ENCODE data around the gene ITPK1.
A peak's percentile ranks its signal among the peaks of the same experiment; 100 is the strongest.

Gene ITPK1

DNA sequence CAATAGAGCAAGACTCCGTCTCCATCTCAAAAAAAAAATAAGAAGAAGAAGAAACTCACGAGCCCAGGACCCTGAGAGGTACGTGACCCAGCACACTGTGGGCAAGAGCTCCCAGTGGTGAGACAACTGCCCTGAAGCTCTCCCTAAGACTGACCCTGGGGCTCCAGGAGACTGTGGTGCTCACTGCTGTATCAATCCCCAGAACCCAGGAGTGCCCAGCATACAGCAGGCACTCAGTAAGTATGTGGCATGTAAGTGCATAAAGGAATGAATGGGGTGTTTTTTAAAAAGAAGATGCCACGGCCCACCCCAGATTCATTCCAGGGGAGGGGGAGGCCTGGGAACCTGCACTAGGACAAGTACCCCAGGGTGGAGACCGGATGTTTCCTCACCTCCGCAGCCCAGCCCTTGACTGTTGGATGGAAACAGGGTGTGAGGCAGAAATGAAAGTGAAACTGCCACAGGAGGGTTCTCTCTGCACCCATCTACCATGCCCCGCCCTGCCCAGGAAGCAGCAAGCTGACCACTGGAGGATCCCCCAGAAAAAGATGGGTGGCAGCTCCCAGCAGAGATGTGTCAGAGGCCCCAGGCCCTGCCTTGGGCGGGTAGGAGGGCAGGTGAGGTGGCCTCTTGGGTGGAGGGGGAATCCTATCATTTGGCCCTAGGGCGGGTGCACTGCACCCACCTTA is 12.2 kb downstream of the ITPK1 start:
- DNase-seq, result peak; percentile 20 to 70

- DNase-seq, result no peak
Observed at GRCh38 chr14:93102141-93102540, 13.6 kb downstream of the ITPK1 start.

DNA sequence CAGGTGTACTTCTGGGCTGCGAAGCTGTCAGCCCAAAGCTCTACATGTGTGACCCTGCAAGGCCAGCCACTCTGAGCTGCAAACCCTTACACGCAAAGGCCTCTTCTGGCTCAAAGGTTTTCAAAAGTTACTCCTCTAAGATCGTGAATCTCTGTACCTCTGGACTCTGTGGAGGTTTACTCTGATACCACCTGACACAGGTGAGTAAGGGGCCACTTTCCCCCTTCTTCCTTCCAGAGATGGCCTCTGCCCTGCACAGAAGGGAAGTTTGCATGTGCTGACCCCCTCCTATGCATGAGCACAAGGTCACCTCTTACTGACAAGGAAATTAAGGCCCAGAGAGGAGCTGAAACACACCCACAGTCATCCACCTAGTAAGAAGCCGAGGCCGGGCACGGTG is 14.5 kb downstream of the ITPK1 start:
- DNase-seq, result no peak

GRCh38 chr14:93100570-93100969 is 15.2 kb downstream of the ITPK1 start:
- DNase-seq, result no peak

DNA sequence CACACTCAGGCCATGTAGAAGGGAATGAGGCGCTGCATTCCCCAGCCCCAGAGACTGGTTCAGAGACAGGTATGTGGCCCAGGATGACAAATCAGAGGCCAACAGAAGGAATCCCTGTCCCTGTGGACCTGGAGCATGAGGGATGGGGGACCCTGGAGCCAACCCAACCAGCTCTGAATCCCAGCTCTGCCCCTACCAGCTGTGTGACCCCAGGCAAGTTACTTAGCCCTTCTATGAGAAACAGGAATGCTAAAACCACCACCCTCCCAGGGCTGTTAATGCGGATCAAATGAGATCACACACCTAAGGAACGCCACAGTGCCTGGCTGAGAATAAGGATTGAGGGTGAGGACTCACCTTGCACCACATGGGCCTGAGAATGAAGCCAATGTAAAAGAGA is 15.6 kb downstream of the ITPK1 start:
- no peak for DNase-seq

- DNase-seq, result no peak
Observed at GRCh38 chr14:93099643-93100042, 16.1 kb downstream of the ITPK1 start.

- no peak for DNase-seq
Observed at GRCh38 chr14:93099196-93099595, 16.5 kb downstream of the ITPK1 start.

DNA sequence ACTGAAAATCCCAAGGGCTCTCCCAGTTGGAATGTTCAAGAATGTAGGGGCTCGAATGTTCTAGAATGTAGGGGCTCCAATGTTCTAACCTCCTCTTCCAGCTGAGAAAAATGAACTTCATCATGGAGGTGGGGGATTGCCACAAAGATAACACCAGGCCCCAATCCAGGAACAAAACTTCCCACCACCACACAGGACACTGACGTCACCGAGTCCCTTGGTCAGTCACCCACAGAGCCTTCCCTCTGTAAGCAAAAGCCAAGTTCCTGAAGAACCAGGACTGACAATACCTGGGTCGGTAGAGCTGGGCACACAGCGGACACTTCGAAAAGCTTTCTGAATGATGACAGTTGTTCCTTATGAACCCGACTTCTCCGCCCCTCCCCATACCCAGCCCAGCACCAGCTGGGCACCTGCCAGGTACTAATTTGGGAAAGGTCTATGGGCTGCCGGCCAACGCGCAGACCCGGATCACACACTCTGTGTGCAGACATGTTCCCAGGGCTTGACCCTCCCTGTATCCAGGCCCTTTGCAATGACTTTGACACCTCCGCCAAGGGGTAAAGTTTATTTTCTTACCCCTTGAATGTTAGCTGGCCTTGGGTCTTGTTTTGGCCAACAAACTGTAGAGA is 18.9 kb downstream of the ITPK1 start:
- no peak for DNase-seq

DNA sequence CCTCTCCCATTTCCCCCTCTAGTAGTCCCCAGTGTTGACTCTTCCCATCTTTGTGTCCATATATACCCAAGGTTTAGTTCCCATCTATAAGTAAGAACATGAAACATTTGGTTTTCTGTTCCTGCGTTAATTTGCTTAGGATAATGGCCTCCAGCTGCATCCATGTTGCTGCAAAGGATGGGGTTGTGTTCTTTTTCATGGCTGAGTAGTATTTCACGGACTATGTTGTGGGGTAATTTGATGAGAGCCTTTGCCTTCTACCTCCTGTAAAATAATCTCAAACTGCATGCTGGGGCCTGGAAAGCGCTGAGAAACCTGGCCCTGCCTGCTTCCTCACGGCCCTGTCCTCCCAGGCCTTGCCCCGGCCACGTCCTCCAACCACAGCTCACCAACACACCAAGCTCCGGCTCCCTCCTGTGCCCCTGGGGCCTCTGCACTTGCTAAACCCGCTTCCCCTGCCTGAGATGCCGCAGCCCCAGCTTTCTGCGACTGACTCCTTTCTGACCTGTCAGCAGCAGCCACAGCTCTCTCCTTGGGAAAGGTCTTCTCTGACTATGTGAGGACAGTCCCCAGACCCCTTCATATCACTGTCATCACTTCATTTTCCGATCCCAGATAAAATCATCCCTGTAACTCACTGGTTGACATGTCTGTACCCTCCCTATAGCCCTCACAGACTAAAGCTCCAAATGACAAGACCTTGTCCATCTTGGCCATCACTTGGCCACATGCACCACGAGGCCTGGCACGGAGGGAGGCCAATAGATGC is 19.8 kb downstream of the ITPK1 start:
- DNase-seq, result no peak

DNA sequence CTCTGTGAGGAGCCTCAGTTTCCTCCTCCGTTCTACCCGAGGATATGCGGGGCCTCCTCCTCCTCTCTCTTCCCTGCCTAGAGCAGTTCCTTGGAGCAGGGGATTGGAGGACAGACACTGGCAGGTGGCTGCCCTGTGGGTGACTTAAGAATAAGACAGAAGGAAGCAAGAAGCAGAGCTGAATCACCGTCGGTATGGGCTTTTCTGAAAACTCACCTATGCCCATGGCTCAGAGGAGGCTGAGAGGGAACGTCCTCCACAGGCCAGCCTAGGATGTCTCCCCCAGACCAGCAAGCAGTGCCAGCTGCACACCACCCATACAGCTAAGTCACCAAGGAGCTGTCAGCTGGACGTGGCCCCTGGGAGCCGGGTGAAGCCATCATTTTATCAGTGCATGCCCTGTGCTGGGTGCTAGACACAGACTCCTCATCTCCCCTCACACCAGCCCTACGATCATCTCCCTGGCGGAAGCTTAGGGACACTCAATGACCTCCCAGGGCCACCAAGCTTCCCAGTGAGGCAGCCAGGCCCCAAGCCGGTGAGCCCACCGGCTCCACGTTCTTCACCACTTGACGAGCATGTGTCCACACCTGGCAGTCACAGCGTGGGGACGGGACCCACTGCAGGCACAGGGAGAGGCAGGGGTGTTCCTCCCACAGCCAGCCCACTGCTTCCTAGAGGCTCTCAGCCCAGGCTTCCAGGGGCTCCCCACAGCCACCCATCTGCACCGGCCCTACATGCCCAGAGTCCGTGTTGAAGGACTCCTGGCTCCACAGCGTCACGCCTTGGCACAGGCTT is 21.4 kb downstream of the ITPK1 start:
- DNase-seq, result no peak

- DNase-seq, result no peak
Observed at GRCh38 chr14:93092606-93093556, 22.8 kb downstream of the ITPK1 start.

DNA sequence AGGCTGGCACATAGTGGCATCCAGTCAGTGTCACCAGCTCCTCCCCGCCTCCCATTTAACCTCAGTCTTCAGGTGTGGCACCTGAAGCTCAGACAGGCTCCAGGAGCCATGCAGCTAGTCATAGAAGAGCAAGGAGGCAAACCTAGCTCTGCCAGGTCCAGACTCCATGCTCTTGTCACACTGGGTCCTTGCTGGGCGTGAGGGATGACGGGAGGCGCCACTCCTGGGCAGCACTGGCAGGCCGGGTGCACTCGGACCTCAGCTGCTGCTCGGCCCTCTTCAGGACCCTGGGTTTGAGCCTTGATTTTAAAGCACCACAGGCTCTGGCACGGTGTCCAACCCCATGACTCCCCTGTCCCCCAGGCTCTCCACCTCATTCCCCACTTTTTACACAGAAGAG is 24.1 kb downstream of the ITPK1 start:
- no peak for DNase-seq

- DNase-seq, result no peak
Observed at GRCh38 chr14:93090826-93091555, 24.7 kb downstream of the ITPK1 start.

DNA sequence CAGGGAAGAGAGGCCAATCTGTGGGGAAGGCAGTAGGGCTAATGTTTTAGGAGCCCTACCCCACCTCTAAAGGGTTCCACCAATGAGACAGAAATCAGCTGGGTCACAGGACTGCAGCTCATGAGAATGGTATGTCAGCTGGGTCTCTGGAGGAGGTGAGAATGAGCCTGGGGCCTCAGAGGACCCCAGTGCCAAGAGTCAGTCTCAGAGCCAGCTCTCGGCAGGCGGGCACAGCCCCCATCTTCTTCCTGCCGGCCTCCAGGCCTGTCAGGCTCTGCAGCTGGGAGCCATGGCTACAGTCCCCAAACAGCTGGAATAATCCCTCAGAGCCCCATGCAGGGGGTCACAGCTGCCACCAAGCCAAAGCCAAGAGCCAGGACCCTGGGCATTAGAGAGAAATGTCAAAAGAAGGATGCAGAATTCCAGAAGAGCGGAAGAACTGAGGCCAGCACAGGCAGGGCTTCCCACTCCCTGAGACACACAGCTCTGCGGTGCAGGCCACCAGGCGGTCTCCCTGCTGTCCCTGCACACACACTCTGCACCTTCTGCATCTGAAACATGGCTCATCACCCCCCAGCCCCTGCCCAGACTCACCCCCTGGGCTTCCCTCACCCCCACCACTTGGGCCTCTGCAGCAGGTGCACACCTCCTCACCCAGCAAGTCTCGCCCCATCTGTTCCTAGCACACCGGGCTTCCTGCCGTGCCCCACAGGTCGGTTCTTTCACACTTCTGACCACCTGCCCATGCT is 26.0 kb downstream of the ITPK1 start:
- DNase-seq, result no peak

DNA sequence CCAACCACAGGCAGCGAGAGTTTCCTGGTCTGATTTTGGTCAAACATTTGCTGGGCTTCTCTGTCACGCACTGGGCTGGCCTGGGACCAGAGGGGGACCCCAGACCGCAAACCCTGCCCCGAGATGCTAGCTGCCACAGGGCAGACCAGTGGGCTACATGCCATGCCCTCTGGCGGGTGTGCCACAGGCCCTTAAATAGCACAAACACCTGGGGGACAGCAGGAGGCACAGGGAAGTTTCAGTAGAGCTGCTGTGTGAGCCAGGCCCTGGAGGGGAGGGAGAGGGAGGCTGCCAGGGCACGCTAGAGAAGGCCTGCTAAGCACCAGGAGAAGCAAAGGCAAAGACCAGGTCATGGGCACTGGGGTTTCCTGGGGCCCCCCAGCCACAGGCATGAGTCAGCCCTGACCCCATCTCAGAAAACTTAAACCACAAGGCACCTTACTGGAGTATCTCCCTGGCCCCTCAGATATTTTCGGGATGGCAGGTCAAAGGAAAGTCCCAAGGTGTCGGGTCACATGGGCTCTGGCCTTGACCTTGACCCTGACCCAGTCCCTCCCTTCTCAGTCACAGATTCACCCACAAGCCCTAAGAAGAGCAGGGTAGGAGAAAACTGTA is 29.2 kb downstream of the ITPK1 start:
- DNase-seq, result no peak

DNA sequence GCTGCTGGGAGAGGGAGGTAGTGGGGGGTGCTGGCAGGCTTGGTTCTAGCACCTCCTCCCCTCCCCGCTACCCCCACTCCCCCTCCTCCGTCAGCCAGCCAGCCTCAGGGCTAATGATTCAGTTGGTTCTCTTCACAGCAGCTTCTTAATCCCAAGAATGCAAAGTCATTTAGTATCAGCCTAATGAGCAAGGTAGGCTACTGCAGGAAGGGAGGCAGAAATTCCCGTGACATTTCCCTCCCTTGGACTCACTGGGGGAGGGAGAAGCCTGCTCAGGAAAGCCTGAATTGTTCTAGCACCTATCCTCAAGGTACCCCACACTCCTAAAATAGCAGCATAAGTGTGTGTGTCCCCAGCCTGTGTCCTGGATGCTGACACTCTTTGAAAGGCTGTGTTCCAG is 29.8 kb downstream of the ITPK1 start:
- DNase-seq, result no peak

- DNase-seq, result no peak
Observed at GRCh38 chr14:93084866-93085857, 30.6 kb downstream of the ITPK1 start.

- no peak for DNase-seq
Observed at GRCh38 chr14:93084402-93084801, 31.3 kb downstream of the ITPK1 start.

DNA sequence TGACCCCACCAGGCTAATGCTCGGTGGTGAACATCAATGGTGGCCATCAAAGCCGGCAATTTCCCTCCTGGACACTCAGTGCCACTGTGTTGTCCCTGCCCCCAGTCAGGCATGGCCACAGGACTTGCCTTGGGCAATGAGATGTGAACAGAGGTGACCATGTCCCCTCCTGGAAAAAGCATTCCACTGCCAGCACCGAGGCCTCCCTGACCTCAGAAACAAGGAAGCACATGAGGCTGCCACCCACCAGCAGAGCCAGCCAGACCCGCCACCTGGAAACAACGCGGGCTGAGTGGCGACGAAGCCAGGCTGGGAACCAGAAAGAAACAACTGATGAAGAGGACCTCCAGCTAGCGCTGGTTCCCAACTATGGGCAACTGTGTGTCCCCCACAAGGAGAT is 31.8 kb downstream of the ITPK1 start:
- no peak for DNase-seq

All from stimulated activated CD4-positive, alpha-beta T cell treated with anti-CD3 and anti-CD28 coated beads, Interleukin-4, amount 100 ng/mL, for 4 hours (primary cell).